ENCODE data around the gene GJB5.

GRCh38 chr1:34736692-34737091 lies 18.2 kb upstream of the GJB5 start:
- TF ChIP-seq POLR2A (IDR thresholded peaks at IDR 0.05; ENCODE audit: low read length), result no peak
- no peak for TF ChIP-seq GATA1 (IDR thresholded peaks at IDR 0.05; ENCODE audit: low read depth, low read length)

All from erythroblast (primary cell).